ENCODE results near the gene NEAT1.

NEAT1 gene

DNA sequence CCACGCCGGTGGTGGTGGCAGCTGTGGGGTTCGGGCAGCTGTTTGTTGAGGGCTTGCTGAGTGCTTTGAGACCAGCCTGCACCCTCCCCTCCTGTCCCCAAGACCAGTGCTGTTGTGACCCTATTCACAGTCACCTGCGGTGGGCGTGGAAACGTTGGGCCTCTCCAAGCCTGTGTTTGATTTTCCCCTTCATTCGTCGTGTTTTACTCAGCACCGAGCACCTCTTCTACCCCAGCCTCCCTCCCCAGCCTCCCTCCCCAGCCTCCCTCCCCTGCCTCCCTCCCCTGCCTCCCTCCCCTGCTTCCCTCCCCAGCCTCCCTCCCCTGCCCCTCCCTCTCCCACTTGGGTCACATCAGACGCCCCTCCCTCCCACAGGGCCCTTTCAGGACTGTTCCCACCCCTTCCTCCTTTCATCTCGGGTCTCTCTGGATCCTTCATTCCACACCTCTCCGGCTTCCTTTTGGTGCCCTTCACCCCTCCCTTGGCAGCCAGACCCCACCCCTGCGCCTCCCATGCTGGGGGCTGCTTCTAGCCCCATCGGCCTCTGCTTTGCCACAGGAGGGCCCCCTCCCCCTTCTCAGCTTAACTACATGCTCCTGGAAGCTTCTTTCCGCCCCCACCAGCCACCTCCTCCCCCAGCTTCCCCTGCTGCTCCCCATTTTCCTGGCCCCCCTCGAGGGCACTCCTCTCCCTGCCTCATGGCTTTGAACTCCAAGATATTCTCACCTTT is 21.4 kb upstream of the NEAT1 start:
- TF ChIP-seq, protein P1, sequence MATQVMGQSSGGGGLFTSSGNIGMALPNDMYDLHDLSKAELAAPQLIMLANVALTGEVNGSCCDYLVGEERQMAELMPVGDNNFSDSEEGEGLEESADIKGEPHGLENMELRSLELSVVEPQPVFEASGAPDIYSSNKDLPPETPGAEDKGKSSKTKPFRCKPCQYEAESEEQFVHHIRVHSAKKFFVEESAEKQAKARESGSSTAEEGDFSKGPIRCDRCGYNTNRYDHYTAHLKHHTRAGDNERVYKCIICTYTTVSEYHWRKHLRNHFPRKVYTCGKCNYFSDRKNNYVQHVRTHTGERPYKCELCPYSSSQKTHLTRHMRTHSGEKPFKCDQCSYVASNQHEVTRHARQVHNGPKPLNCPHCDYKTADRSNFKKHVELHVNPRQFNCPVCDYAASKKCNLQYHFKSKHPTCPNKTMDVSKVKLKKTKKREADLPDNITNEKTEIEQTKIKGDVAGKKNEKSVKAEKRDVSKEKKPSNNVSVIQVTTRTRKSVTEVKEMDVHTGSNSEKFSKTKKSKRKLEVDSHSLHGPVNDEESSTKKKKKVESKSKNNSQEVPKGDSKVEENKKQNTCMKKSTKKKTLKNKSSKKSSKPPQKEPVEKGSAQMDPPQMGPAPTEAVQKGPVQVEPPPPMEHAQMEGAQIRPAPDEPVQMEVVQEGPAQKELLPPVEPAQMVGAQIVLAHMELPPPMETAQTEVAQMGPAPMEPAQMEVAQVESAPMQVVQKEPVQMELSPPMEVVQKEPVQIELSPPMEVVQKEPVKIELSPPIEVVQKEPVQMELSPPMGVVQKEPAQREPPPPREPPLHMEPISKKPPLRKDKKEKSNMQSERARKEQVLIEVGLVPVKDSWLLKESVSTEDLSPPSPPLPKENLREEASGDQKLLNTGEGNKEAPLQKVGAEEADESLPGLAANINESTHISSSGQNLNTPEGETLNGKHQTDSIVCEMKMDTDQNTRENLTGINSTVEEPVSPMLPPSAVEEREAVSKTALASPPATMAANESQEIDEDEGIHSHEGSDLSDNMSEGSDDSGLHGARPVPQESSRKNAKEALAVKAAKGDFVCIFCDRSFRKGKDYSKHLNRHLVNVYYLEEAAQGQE (IDR thresholded peaks at IDR 0.05; ENCODE audit: insufficient read depth in 1 of 2, low read depth in 2 of 2, low read length in 2 of 2): no peak
- TF ChIP-seq POLR2AphosphoS5 (IDR thresholded peaks at IDR 0.05; ENCODE audit: low read depth, low read length) (no peak), TAF1 (IDR thresholded peaks at IDR 0.05; ENCODE audit: borderline replicate concordance, insufficient read depth, low read length) (no peak), SIN3A (IDR thresholded peaks at IDR 0.05; ENCODE audit: borderline replicate concordance, insufficient read depth, low read length) (no peak), FOXP2 (optimal IDR thresholded peaks at IDR 0.05; ENCODE audit: borderline replicate concordance, extremely low read depth, extremely low read length, insufficient read depth) (no peak)

DNA sequence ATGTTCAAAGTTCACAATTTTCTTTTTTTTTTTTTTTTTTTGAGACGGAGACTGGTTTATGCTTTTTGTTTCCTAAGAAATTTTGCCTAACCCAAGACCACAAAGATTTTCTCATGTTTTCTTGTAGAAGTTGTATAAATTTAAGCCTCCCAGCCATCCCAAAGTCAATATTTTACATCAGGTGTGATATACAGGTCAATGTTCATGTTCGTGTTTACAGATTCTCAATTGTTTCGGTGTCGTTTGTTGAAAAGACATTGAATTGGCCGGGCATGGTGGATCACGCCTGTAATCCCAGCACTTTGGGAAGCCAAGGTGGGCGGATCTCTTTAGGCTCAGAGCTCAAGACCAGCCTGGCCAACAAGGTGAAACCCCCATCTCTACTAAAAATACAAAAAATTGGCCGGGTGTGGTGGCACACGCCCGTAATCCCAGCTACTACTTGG is 20.8 kb upstream of the NEAT1 start:
- TF ChIP-seq POLR2AphosphoS5 (IDR thresholded peaks at IDR 0.05; ENCODE audit: low read depth, low read length): no peak
- TF ChIP-seq FOXP2 (optimal IDR thresholded peaks at IDR 0.05; ENCODE audit: borderline replicate concordance, extremely low read depth, extremely low read length, insufficient read depth): no peak
- TF ChIP-seq SIN3A (IDR thresholded peaks at IDR 0.05; ENCODE audit: borderline replicate concordance, insufficient read depth, low read length): no peak
- no peak for TF ChIP-seq TAF1 (IDR thresholded peaks at IDR 0.05; ENCODE audit: borderline replicate concordance, insufficient read depth, low read length)

DNA sequence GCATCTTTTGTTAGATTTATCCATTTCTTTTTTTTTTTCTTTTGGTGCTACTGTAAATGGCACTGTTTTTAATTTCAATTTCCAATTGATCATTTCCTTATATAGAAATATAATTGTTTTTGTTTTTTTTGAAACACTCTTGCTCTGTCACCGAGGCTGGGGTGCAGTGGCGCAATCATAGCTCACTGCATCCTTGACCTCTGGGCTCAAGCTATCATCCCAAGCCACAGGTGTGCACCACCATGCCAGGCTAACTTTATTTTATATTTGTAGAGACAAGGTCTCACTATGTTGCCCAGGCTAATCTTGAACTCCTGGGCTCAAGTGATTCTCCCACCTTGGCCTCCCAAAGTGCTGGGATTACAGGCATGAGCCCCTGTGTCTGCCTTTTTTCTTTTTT is 19.8 kb upstream of the NEAT1 start:
- TF ChIP-seq TAF1 (IDR thresholded peaks at IDR 0.05; ENCODE audit: borderline replicate concordance, insufficient read depth, low read length) (no peak), FOXP2 (optimal IDR thresholded peaks at IDR 0.05; ENCODE audit: borderline replicate concordance, extremely low read depth, extremely low read length, insufficient read depth) (no peak)

DNA sequence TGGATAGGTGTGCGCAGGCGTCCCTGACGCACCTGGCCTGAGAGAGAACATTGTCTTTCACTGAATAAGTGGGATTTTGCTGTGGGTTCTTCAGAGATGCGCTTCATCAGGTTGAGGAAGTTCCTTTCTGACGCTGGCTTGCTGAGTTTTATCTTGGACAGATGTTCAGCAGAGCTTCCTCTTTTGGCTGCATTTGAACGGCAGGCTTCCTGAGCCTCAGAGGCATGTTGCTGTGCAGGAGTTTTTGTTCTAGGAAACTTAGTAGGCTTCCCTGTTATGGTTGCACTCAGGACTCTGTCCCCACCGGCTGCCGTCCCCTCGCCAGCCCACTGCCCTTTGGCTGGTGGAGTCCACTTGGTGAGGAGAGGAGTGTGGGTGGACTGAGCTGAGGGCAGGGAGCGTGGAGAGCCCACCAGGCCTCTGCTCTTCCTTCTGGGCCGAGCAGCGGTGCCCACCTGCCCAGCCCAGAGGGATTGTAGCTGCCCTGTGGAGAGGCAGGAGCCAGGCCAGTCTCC is 18.9 kb upstream of the NEAT1 start:
- TF ChIP-seq TAF1 (IDR thresholded peaks at IDR 0.05; ENCODE audit: borderline replicate concordance, insufficient read depth, low read length): no peak
- no peak for TF ChIP-seq POLR2AphosphoS5 (IDR thresholded peaks at IDR 0.05; ENCODE audit: low read depth, low read length)
- TF ChIP-seq FOXP2 (optimal IDR thresholded peaks at IDR 0.05; ENCODE audit: borderline replicate concordance, extremely low read depth, extremely low read length, insufficient read depth): no peak
- TF ChIP-seq SIN3A (IDR thresholded peaks at IDR 0.05; ENCODE audit: borderline replicate concordance, insufficient read depth, low read length): no peak
- TF ChIP-seq, protein P1 (IDR thresholded peaks at IDR 0.05; ENCODE audit: insufficient read depth in 1 of 2, low read depth in 2 of 2, low read length in 2 of 2): no peak

DNA sequence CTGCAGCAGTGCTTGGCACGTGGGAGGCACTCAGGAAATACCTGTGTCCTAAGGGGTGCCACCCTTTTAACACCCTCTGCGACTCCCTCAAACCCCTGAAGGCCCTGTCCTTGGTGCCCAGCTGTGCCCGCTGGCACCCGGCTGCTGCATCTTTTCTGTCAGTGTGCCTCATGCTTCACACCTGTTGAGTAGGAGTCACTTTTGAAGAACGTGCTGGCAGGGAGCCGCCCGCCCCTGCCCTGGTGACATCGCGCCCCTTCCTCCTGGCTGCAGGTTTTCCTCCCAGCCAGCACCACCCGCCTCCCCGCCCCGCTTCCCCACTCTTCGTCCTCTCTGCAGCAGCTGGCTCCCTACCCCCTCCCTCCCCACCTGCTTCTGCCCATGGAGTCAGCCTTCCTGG is 18.4 kb upstream of the NEAT1 start:
- TF ChIP-seq POLR2AphosphoS5 (IDR thresholded peaks at IDR 0.05; ENCODE audit: low read depth, low read length) (no peak), TAF1 (IDR thresholded peaks at IDR 0.05; ENCODE audit: borderline replicate concordance, insufficient read depth, low read length) (no peak), FOXP2 (optimal IDR thresholded peaks at IDR 0.05; ENCODE audit: borderline replicate concordance, extremely low read depth, extremely low read length, insufficient read depth) (no peak), SIN3A (IDR thresholded peaks at IDR 0.05; ENCODE audit: borderline replicate concordance, insufficient read depth, low read length) (no peak)
- TF ChIP-seq, protein P1 (IDR thresholded peaks at IDR 0.05; ENCODE audit: insufficient read depth in 1 of 2, low read depth in 2 of 2, low read length in 2 of 2): no peak
